ENCODE measurements around the gene RNF152. TPM values are rescaled to one million over a fixed set of nuclear protein-coding genes. Genes with fewer than 3 reads are reported as not detected.

The RNF152 gene
- total and polyA plus RNA-seq, 5 donors from 2014 or later = 0.39 TPM; not detected in 4

DNA sequence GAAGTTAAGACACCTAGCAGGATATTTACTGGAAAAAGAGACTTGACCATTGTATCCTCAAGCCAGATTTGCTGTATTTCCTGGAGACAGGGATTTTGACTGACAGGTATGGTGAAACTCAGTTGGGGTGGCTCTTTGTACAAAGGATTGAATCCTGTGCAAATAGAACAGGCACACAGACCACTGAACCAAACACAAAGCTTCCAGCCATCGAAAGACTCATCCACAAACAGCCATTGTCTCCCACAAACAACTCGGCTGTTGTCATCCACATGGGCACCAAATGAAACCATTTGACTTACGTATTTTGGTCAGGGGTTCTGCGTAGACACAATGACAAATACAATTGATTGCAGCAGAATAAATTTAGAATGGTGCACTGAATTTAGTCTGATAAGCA lies 15.9 kb downstream of the RNF152 start:
- Mint-ChIP-seq H3K4me3 (no peak overlapping the region), H3K27ac (no peak overlapping the region), H3K36me3 (no peaks in the 10 kb centered on the region), H3K4me1 (no peaks in the 10 kb centered on the region), H3K9me3 (no peaks in the 10 kb centered on the region), H3K27me3 (peaks cover 5% of the 10 kb centered on the region)
- Histone ChIP-seq H3K9me3 (ENCODE audit: control insufficient read depth in 2 of 2, low read length in 2 of 2) (no peaks in the 10 kb centered on the region), H3K4me3 (ENCODE audit: low read depth, low read length) (no peak overlapping the region), H3K36me3 (ENCODE audit: control insufficient read depth, insufficient read depth, low read length) (no peaks in the 10 kb centered on the region), H3K4me1 (ENCODE audit: control insufficient read depth, insufficient read depth, low read length, poor library complexity, severe bottlenecking) (no peaks in the 10 kb centered on the region), H3K27me3 (ENCODE audit: control insufficient read depth, insufficient read depth, low read length) (no peaks in the 10 kb centered on the region), H3K27ac (ENCODE audit: insufficient read depth, low read length, poor library complexity, severe bottlenecking) (no peak overlapping the region)
- no peak for DNase-seq
- no peak for ATAC-seq (ENCODE audit: low read depth in 2 of 2)

DNA sequence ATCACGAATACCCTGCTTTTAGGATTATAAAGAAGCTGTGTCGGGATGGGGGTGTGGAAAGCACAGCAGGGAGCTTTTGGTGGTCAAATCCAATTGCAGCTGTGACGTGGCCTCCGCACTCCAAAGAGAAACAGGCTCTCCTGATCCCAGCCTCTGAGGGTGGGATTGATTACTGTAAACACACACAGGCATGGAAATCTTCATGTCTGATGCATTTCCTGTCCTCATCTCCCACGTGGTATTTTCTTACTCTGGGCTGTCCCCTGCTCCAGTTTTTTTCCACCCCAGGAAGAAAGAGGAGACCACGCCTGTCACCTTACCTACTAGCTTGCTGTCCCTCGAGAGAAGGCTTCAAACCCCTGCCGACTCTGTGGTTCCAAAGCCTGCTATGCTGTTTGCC lies 22.7 kb downstream of the RNF152 start:
- H3K27ac ChIP-seq (ENCODE audit: insufficient read depth, low read length, poor library complexity, severe bottlenecking) = no peak overlapping the region
- H3K9me3 ChIP-seq (ENCODE audit: control insufficient read depth in 2 of 2, low read length in 2 of 2) = no peaks in the 10 kb centered on the region
- no peaks in the 10 kb centered on the region for H3K4me1 Mint-ChIP-seq
- ATAC-seq (ENCODE audit: low read depth in 2 of 2) (no peak), DNase-seq (no peak)
- no peak overlapping the region for H3K27ac Mint-ChIP-seq
- no peak overlapping the region for H3K4me3 Mint-ChIP-seq
- H3K9me3 Mint-ChIP-seq = no peaks in the 10 kb centered on the region
- no peak overlapping the region for H3K4me3 ChIP-seq (ENCODE audit: low read depth, low read length)
- no peaks in the 10 kb centered on the region for H3K36me3 Mint-ChIP-seq
- no peaks in the 10 kb centered on the region for H3K27me3 Mint-ChIP-seq
- no peaks in the 10 kb centered on the region for H3K36me3 ChIP-seq (ENCODE audit: control insufficient read depth, insufficient read depth, low read length)
- no peaks in the 10 kb centered on the region for H3K27me3 ChIP-seq (ENCODE audit: control insufficient read depth, insufficient read depth, low read length)
- H3K4me1 ChIP-seq (ENCODE audit: control insufficient read depth, insufficient read depth, low read length, poor library complexity, severe bottlenecking) = no peaks in the 10 kb centered on the region

GRCh38 chr18:61869636-61870035 lies 23.2 kb downstream of the RNF152 start:
- Histone ChIP-seq H3K4me1 (ENCODE audit: control insufficient read depth, insufficient read depth, low read length, poor library complexity, severe bottlenecking) (no peaks in the 10 kb centered on the region), H3K36me3 (ENCODE audit: control insufficient read depth, insufficient read depth, low read length) (no peaks in the 10 kb centered on the region), H3K27me3 (ENCODE audit: control insufficient read depth, insufficient read depth, low read length) (no peaks in the 10 kb centered on the region), H3K27ac (ENCODE audit: insufficient read depth, low read length, poor library complexity, severe bottlenecking) (no peak overlapping the region), H3K4me3 (ENCODE audit: low read depth, low read length) (no peak overlapping the region), H3K9me3 (ENCODE audit: control insufficient read depth in 2 of 2, low read length in 2 of 2) (no peaks in the 10 kb centered on the region)
- H3K4me3 Mint-ChIP-seq = no peak overlapping the region
- no peak overlapping the region for H3K27ac Mint-ChIP-seq
- no peaks in the 10 kb centered on the region for H3K9me3 Mint-ChIP-seq
- H3K4me1 Mint-ChIP-seq = no peaks in the 10 kb centered on the region
- DNase-seq (no peak), ATAC-seq (ENCODE audit: low read depth in 2 of 2) (no peak)
- H3K36me3 Mint-ChIP-seq = no peaks in the 10 kb centered on the region
- H3K27me3 Mint-ChIP-seq = no peaks in the 10 kb centered on the region

DNA sequence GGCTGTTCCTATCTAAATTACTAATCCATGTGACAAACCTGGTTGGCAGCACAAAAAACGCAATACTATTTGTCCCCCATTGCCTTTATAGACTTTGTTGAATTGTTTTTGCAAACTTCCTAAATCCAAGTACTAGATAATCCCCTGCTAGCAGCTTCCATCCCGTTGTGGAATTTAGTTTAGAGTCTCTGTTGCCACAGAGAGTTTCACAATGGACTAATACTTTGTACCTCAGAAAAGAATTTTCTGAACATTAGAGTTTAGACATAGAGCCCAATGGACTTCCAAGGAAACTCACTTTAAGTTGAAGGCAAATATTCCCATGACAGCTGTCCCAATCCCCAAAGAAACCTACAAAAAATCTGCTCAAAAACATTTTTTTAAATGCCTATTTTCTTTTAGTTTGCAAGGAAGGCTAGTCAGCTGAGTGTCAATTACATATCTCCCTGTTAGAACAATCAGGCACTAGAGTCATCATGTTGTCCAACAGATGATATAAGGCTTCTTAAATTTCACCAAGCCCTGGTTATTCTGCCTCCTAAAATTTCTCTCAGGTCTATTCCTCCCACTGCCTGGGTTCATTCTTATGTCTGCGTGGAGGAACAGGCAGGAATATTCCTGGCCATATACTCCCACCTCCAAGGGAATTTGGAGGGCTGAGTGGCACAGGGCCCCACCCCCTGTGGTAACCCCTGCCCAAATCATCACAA lies 27.2 kb downstream of the RNF152 start:
- Histone ChIP-seq H3K4me3 (ENCODE audit: low read depth, low read length) (no peak overlapping the region), H3K27ac (ENCODE audit: insufficient read depth, low read length, poor library complexity, severe bottlenecking) (no peak overlapping the region), H3K4me1 (ENCODE audit: control insufficient read depth, insufficient read depth, low read length, poor library complexity, severe bottlenecking) (no peaks in the 10 kb centered on the region), H3K9me3 (ENCODE audit: control insufficient read depth in 2 of 2, low read length in 2 of 2) (no peaks in the 10 kb centered on the region), H3K36me3 (ENCODE audit: control insufficient read depth, insufficient read depth, low read length) (no peaks in the 10 kb centered on the region), H3K27me3 (ENCODE audit: control insufficient read depth, insufficient read depth, low read length) (no peaks in the 10 kb centered on the region)
- H3K27me3 Mint-ChIP-seq = peaks cover 5% of the 10 kb centered on the region
- ATAC-seq (ENCODE audit: low read depth in 2 of 2) (no peak), DNase-seq (no peak)
- no peak overlapping the region for H3K27ac Mint-ChIP-seq
- no peaks in the 10 kb centered on the region for H3K9me3 Mint-ChIP-seq
- H3K4me3 Mint-ChIP-seq = no peak overlapping the region
- no peaks in the 10 kb centered on the region for H3K4me1 Mint-ChIP-seq
- H3K36me3 Mint-ChIP-seq = no peaks in the 10 kb centered on the region

GRCh38 chr18:61861372-61861771 lies 31.4 kb downstream of the RNF152 start:
- H3K4me3 Mint-ChIP-seq = no peak overlapping the region
- no peaks in the 10 kb centered on the region for H3K27me3 ChIP-seq (ENCODE audit: control insufficient read depth, insufficient read depth, low read length)
- no peaks in the 10 kb centered on the region for H3K9me3 ChIP-seq (ENCODE audit: control insufficient read depth in 2 of 2, low read length in 2 of 2)
- ATAC-seq (ENCODE audit: low read depth in 2 of 2) (no peak), DNase-seq (no peak)
- peaks cover 0 to 2% (median 0%) of the 10 kb centered on the region in 7 donors for H3K9me3 Mint-ChIP-seq
- no peaks in the 10 kb centered on the region for H3K4me1 Mint-ChIP-seq
- no peaks in the 10 kb centered on the region for H3K36me3 Mint-ChIP-seq
- H3K4me3 ChIP-seq (ENCODE audit: low read depth, low read length) = no peak overlapping the region
- no peaks in the 10 kb centered on the region for H3K4me1 ChIP-seq (ENCODE audit: control insufficient read depth, insufficient read depth, low read length, poor library complexity, severe bottlenecking)
- H3K27me3 Mint-ChIP-seq = peaks cover 11% of the 10 kb centered on the region
- H3K36me3 ChIP-seq (ENCODE audit: control insufficient read depth, insufficient read depth, low read length) = no peaks in the 10 kb centered on the region
- no peak overlapping the region for H3K27ac ChIP-seq (ENCODE audit: insufficient read depth, low read length, poor library complexity, severe bottlenecking)
- no peak overlapping the region for H3K27ac Mint-ChIP-seq

DNA sequence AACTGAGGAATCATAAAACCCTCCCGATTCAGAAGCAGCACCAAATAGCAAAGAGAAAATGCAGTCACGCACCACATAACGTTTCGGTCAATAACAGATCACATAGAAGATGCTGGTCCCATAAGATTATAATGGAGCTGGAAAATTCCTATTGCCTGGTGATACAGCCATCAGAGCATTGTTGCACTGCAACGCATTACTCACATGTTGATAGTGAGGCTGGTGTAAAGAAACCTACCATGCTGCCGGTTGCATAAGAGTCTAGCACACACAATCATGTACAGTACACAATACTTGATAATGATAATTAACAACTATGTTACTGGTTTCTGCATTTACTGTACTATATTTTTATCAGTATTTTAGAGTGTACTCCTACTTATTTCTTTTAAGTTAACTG lies 32.5 kb downstream of the RNF152 start:
- H3K9me3 Mint-ChIP-seq = peaks cover 0 to 2% (median 0%) of the 10 kb centered on the region in 7 donors
- H3K36me3 ChIP-seq (ENCODE audit: control insufficient read depth, insufficient read depth, low read length) = no peaks in the 10 kb centered on the region
- no peak overlapping the region for H3K4me3 Mint-ChIP-seq
- peaks cover 15% of the 10 kb centered on the region for H3K27me3 Mint-ChIP-seq
- no peaks in the 10 kb centered on the region for H3K4me1 ChIP-seq (ENCODE audit: control insufficient read depth, insufficient read depth, low read length, poor library complexity, severe bottlenecking)
- no peaks in the 10 kb centered on the region for H3K36me3 Mint-ChIP-seq
- no peak overlapping the region for H3K27ac ChIP-seq (ENCODE audit: insufficient read depth, low read length, poor library complexity, severe bottlenecking)
- ATAC-seq (ENCODE audit: low read depth in 2 of 2) (no peak), DNase-seq (no peak)
- H3K4me3 ChIP-seq (ENCODE audit: low read depth, low read length) = no peak overlapping the region
- H3K4me1 Mint-ChIP-seq = no peaks in the 10 kb centered on the region
- no peak overlapping the region for H3K27ac Mint-ChIP-seq
- no peaks in the 10 kb centered on the region for H3K9me3 ChIP-seq (ENCODE audit: control insufficient read depth in 2 of 2, low read length in 2 of 2)
- H3K27me3 ChIP-seq (ENCODE audit: control insufficient read depth, insufficient read depth, low read length) = no peaks in the 10 kb centered on the region

GRCh38 chr18:61859113-61859512 lies 33.7 kb downstream of the RNF152 start:
- Mint-ChIP-seq H3K27ac (no peak overlapping the region), H3K36me3 (no peaks in the 10 kb centered on the region), H3K9me3 (peaks cover 0 to 2% (median 0%) of the 10 kb centered on the region in 7 donors), H3K27me3 (peaks cover 15% of the 10 kb centered on the region), H3K4me1 (no peaks in the 10 kb centered on the region), H3K4me3 (no peak overlapping the region)
- ATAC-seq (ENCODE audit: low read depth in 2 of 2) = no peak
- no peaks in the 10 kb centered on the region for H3K4me1 ChIP-seq (ENCODE audit: control insufficient read depth, insufficient read depth, low read length, poor library complexity, severe bottlenecking)
- H3K36me3 ChIP-seq (ENCODE audit: control insufficient read depth, insufficient read depth, low read length) = no peaks in the 10 kb centered on the region
- H3K4me3 ChIP-seq (ENCODE audit: low read depth, low read length) = no peak overlapping the region
- DNase-seq = no peak
- no peak overlapping the region for H3K27ac ChIP-seq (ENCODE audit: insufficient read depth, low read length, poor library complexity, severe bottlenecking)
- no peaks in the 10 kb centered on the region for H3K9me3 ChIP-seq (ENCODE audit: control insufficient read depth in 2 of 2, low read length in 2 of 2)
- H3K27me3 ChIP-seq (ENCODE audit: control insufficient read depth, insufficient read depth, low read length) = no peaks in the 10 kb centered on the region

DNA sequence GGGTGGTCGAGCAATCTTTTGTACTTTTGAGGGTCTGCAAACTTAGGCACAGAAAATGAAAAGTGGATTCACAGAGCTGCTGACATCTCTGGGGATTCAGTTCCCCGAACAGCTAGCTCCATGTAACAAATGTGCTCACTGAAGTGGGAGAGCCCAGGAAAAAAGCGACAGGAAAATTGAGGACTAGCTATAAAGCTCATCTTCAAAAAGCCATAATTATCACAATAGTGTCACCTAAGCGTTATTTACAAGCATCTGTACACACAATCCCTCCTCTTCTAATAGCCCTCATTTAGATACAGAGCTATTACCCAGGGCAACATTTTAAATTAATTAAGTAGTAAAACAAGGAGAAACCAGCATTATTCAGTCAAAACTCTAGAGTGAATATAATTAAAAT lies 36.1 kb downstream of the RNF152 start:
- no peak overlapping the region for H3K27ac Mint-ChIP-seq
- H3K4me3 Mint-ChIP-seq = no peak overlapping the region
- DNase-seq (no peak), ATAC-seq (ENCODE audit: low read depth in 2 of 2) (no peak)
- no peaks in the 10 kb centered on the region for H3K36me3 Mint-ChIP-seq
- H3K4me1 Mint-ChIP-seq = no peaks in the 10 kb centered on the region
- peaks cover 10% of the 10 kb centered on the region for H3K27me3 Mint-ChIP-seq
- no peaks in the 10 kb centered on the region for H3K4me1 ChIP-seq (ENCODE audit: control insufficient read depth, insufficient read depth, low read length, poor library complexity, severe bottlenecking)
- H3K9me3 ChIP-seq (ENCODE audit: control insufficient read depth in 2 of 2, low read length in 2 of 2) = no peaks in the 10 kb centered on the region
- no peak overlapping the region for H3K4me3 ChIP-seq (ENCODE audit: low read depth, low read length)
- H3K27ac ChIP-seq (ENCODE audit: insufficient read depth, low read length, poor library complexity, severe bottlenecking) = no peak overlapping the region
- H3K27me3 ChIP-seq (ENCODE audit: control insufficient read depth, insufficient read depth, low read length) = no peaks in the 10 kb centered on the region
- peaks cover 0 to 2% (median 0%) of the 10 kb centered on the region in 7 donors for H3K9me3 Mint-ChIP-seq
- no peaks in the 10 kb centered on the region for H3K36me3 ChIP-seq (ENCODE audit: control insufficient read depth, insufficient read depth, low read length)
